Mammary epithelial cell (primary cell): ENCODE results near the gene ZNF808.

Source experiments
- EZH2 ChIP-seq: IDR thresholded peaks from 2 replicates; pipeline ENCODE4 v1.6.1; 2012; ENCODE audit warnings: low read length, inconsistent platforms, borderline replicate concordance
- TF ChIP-seq, protein P1 (sequence below), 2 donors: IDR thresholded peaks in 1 of 2; conservative IDR thresholded peaks in 1 of 2; 2 replicates each; pipeline ENCODE4 v1.5.1; 2011 to 2012; ENCODE audit warnings: inconsistent platforms in 2 of 2, low read length in 2 of 2, mild to moderate bottlenecking in 2 of 2, control low read depth in 1 of 2, low read depth in 1 of 2; ENCODE audit not compliant: insufficient read depth in 1 of 2; ENCODE audit errors: extremely low read depth in 1 of 2

DNA sequence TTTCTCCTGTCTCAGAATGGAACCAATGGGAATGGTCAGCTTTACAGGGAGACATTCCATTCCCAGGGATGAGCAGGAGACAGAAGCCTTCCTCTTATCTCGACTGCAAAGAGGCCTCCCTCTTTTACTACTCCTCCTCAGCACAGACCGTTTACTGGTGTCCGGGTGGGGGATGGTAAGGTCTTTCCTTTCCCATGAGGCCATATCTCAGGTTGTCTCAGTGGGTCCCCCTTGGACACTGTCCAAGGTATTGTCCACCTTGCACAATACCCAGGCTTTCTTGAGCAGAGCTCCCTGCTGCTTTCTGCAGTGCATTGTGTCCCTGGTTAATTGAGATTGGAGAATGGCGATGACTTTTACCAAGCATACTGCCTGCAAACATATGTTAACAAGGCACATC, 7.5 kb upstream of the ZNF808 start:
- TF ChIP-seq, protein P1, sequence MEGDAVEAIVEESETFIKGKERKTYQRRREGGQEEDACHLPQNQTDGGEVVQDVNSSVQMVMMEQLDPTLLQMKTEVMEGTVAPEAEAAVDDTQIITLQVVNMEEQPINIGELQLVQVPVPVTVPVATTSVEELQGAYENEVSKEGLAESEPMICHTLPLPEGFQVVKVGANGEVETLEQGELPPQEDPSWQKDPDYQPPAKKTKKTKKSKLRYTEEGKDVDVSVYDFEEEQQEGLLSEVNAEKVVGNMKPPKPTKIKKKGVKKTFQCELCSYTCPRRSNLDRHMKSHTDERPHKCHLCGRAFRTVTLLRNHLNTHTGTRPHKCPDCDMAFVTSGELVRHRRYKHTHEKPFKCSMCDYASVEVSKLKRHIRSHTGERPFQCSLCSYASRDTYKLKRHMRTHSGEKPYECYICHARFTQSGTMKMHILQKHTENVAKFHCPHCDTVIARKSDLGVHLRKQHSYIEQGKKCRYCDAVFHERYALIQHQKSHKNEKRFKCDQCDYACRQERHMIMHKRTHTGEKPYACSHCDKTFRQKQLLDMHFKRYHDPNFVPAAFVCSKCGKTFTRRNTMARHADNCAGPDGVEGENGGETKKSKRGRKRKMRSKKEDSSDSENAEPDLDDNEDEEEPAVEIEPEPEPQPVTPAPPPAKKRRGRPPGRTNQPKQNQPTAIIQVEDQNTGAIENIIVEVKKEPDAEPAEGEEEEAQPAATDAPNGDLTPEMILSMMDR (conservative IDR thresholded peaks at IDR 0.05 in 1 of 2, IDR thresholded peaks at IDR 0.05 in 1 of 2; ENCODE audit: extremely low read depth in 1 of 2, insufficient read depth in 1 of 2, low read depth in 1 of 2, low read length in 2 of 2), result no peak
- TF ChIP-seq EZH2, result no peak
